Ovary (tissue), 9 donors: ENCODE measurements around the gene GLT8D1. TPM values are rescaled to one million over a fixed set of nuclear protein-coding genes. Genes with fewer than 3 reads are reported as not detected.

Source experiments
- DNase-seq, 5 donors: peaks; one replicate each; pipeline ENCODE4 v3.0.0-alpha.2; 2019 to 2020
- H3K27ac ChIP-seq, 2 donors: fragments of 200-600 bp; one replicate each; pipeline versions ENCODE4 v1.5.1 to v1.8.0; 2019 to 2022
- H3K27me3 ChIP-seq: fragments of 200-600 bp; one replicate; pipeline ENCODE4 v1.8.0; 2022
- H3K36me3 ChIP-seq: fragments of 200-600 bp; sonication (generic); one replicate; pipeline ENCODE4 v1.5.1; 2019
- H3K4me1 ChIP-seq: one replicate; pipeline ENCODE4 v1.8.1; 2013; ENCODE audit warnings: mild to moderate bottlenecking, moderate library complexity; ENCODE audit not compliant: insufficient read depth
- H3K4me3 ChIP-seq: fragments of 200-600 bp; sonication (generic); one replicate; pipeline ENCODE4 v1.5.1; 2017
- H3K9me3 ChIP-seq, 2 donors: fragments of 200-600 bp in 1 of 2; sonication (generic) in 1 of 2; one replicate each; pipeline versions ENCODE4 v1.5.1 to v1.8.1; 2013 to 2019; ENCODE audit warnings: mild to moderate bottlenecking in 1 of 2, moderate library complexity in 1 of 2
- EP300 ChIP-seq: sonication (generic); formaldehyde crosslinking; IDR thresholded peaks from one replicate; pipeline ENCODE4 v1.6.1; 2017; ENCODE audit warnings: antibody characterized with exemption
- POLR2A ChIP-seq: fragments of 450-650 bp; IDR thresholded peaks from one replicate; pipeline ENCODE4 v1.6.1; 2017; ENCODE audit warnings: antibody characterized with exemption, mild to moderate bottlenecking, moderate library complexity
- WGBS, 3 donors: extraction: QIAGEN DNeasy Blood & Tissue Kit in 1 of 3; methylation state at CpG; one replicate each; pipeline versions ENCODE4 v1.1.5 to v1.1.7; 2013 to 2017; 5-methylcytosine and 5-hydroxymethylcytosine counted together
- intact Hi-C, 4 donors: fragments of 100-400 bp; cut with DNase I; formaldehyde crosslinking; loops; one replicate each; pipeline versions ENCODE4 v1.11.0 to v1.15.1; 2022 to 2023
- polyA plus RNA-seq, 2 donors: library from polyadenylated mRNA; stranded (reverse); fragments of 200-250 nt in 1 of 2; fragments of 350-450 nt in 1 of 2; fragmentation: Illumina TruSeq in 1 of 2; extraction: RNeasy Lipid Tissue Mini Kit (QIAGEN cat#74804) in 1 of 2; gene quantifications; one replicate each; pipeline ENCODE4 v1.2.3, GENCODE V29; 2013 to 2014
- total RNA-seq, 7 donors: library from RNA; depleted of rRNA in 2 of 7; stranded (reverse); fragments of >200 nt in 2 of 7; fragmentation: NEBNext Ultra II Directional in 3 of 7; extraction: Animal tissue kit (Norgen Biotek cat#: 25700) in 3 of 7; gene quantifications; one replicate each; pipeline versions ENCODE4 v1.1.0 to v1.2.4, GENCODE V29; 2016 to 2023
- TF ChIP-seq, protein P1 (sequence below), 3 donors: fragments of 450-650 bp in 2 of 3; fragments of 200-600 bp in 1 of 3; IDR thresholded peaks; one replicate each; pipeline versions ENCODE4 v1.5.1 to v1.8.0; 2016 to 2022; ENCODE audit warnings: antibody characterized with exemption in 3 of 3, mild to moderate bottlenecking in 1 of 3
- donor health status: DM: no; HTN: no; CAD: no; lungs with moderate emphysema.
- donor health status: DM: no; HTN: no; CAD: no.
- donor health status: Bipolar disorder and iron deficiency.
- donor health status: DM: yes; HTN: yes; CAD: no.
- donor health status: DM: no; HTN: no; CAD: no.
- donor health status: DM: yes; HTN: yes; CAD: no.

Gene GLT8D1
- total and polyA plus RNA-seq, 9 donors: 42.3 to 72.9 (median 57.5) TPM

DNA sequence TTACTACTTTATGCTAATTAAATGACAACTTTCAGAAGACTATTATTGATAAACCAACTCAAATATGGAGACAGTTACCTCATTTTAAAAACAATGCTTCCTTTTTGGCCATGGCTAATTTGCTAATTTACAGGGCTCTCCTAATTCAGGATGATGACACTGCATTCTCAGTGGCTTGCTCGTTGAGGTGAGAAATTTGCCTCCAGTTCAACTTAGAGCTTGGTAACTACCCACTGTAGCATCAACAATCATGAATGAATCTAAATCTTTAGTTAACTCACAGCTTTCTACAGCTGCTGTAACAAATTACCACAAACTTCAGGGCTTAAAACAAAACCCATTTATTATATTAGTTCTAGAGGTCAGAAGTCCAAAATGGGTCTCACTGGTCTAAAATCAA lies 33.9 kb downstream of the GLT8D1 start:
- peaks cover 4% of the 10 kb centered on the region for H3K4me1 ChIP-seq
- no peak for DNase-seq
- WGBS, 3 donors: 41 to 54% (median 51%) methylated on average over 1 of the region's 1 CpG
- no peaks in the 10 kb centered on the region for H3K9me3 ChIP-seq
- no peaks in the 10 kb centered on the region for H3K36me3 ChIP-seq
- no peaks in the 10 kb centered on the region for H3K27me3 ChIP-seq
- intact Hi-C loops: no loop called here
- no peak overlapping the region for H3K27ac ChIP-seq
- TF ChIP-seq POLR2A (no peak), EP300 (no peak)
- TF ChIP-seq, protein P1, sequence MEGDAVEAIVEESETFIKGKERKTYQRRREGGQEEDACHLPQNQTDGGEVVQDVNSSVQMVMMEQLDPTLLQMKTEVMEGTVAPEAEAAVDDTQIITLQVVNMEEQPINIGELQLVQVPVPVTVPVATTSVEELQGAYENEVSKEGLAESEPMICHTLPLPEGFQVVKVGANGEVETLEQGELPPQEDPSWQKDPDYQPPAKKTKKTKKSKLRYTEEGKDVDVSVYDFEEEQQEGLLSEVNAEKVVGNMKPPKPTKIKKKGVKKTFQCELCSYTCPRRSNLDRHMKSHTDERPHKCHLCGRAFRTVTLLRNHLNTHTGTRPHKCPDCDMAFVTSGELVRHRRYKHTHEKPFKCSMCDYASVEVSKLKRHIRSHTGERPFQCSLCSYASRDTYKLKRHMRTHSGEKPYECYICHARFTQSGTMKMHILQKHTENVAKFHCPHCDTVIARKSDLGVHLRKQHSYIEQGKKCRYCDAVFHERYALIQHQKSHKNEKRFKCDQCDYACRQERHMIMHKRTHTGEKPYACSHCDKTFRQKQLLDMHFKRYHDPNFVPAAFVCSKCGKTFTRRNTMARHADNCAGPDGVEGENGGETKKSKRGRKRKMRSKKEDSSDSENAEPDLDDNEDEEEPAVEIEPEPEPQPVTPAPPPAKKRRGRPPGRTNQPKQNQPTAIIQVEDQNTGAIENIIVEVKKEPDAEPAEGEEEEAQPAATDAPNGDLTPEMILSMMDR (IDR thresholded peaks at IDR 0.05): no peak
- no peak overlapping the region for H3K4me3 ChIP-seq

DNA sequence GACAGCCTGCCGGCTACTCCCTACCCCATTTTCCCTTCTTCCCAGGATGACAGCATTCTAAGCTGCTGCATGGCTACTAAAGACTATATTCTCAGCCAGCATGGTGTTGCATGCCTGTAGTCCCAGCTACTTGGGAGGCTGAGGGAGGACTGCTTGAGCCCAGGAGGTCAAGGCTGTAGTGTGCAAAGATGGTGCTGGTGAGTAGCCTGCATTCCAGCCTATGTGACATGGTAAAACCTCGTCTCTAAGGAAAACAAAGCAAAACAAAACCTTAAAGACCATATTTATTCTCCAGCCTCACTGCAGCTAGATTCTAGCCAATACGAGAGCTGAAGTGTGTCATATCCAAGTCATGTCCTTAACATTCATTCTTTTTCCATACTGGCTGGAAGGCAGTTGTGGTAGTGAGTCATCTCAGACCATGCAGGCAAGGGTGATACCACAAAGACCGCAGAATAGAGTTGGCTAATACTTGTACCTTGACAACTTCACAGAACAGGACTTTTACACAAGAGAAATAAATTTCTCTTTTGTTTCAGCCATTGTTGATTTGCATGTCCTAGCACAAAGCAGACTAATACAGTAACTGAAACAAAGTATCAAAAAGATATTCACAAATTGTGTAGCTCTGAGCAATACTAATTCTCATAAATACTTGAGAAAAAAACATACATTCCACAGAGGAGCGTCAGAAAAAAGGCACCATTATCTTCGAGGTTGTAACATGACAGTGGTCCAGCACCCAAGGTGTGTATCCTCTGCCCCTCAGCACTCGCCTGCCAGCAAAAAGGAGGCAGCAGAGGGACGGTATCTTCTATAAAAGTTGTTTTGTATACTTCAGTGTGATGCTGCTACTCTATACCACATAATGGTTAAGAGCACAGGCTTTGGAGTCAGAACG lies 34.7 kb downstream of the GLT8D1 start:
- Histone ChIP-seq H3K27me3 (no peaks in the 10 kb centered on the region), H3K9me3 (no peaks in the 10 kb centered on the region), H3K36me3 (no peaks in the 10 kb centered on the region), H3K4me3 (no peak overlapping the region), H3K4me1 (peaks cover 4% of the 10 kb centered on the region), H3K27ac (no peak overlapping the region)
- intact Hi-C loops: no loop called here
- peak in 4 of 5 donors; percentile 25 to 51 (median 32) for DNase-seq
- 20 to 28% (median 21%) methylated on average over 9 of the region's 9 CpGs for WGBS, 3 donors
- no peak for TF ChIP-seq POLR2A
- no peak for TF ChIP-seq EP300
- TF ChIP-seq, protein P1 (IDR thresholded peaks at IDR 0.05): no peak

DNA sequence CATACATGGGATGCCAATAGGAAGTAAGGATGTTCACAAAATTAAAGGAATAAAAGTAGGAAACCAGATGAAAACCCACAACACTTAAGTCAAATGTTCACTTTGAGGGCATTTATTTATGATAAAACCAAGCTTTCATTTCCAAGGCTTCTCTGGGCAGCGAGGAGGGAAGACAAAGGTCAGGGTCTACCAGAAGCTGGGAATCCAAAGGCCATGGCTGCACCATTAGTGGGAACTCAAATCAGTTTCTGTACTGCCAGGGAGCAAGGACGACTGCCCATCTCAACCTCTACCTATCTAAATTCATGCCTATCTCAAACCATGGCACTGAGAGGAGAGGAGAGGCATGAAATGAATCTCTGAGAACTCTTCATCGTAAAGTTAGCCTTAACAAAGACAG lies 42.5 kb downstream of the GLT8D1 start:
- Histone ChIP-seq H3K9me3 (no peaks in the 10 kb centered on the region), H3K4me3 (no peak overlapping the region), H3K4me1 (peaks cover 4% of the 10 kb centered on the region), H3K36me3 (no peaks in the 10 kb centered on the region), H3K27me3 (no peaks in the 10 kb centered on the region), H3K27ac (no peak overlapping the region)
- WGBS, 3 donors: 59 to 72% (median 70%) methylated on average over 3 of the region's 3 CpGs
- TF ChIP-seq, protein P1 (IDR thresholded peaks at IDR 0.05): no peak
- TF ChIP-seq POLR2A (no peak), EP300 (no peak)
- intact Hi-C loops: no loop called here
- DNase-seq: no peak

DNA sequence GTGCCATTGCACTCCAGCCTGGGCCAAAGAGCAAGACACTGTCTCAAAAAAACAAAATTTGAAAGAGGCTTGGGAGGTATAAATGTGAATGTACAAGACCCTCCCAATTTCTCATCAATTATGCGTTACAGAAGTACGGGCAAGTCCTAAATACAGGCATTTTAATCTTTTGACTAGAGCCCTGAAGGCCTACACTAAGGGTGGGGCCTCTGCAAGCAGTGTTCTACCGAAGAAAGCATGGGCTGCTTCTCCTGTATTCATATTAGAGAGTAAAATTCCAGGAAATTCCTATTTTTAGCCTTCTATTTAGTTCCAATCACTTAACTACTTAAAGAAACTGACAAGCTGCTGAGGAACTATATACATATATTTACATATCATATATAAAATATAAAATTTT lies 45.5 kb downstream of the GLT8D1 start:
- 60 to 88% (median 62%) methylated on average over 3 of the region's 3 CpGs for WGBS, 3 donors
- peaks cover 2% of the 10 kb centered on the region for H3K4me1 ChIP-seq
- no peaks in the 10 kb centered on the region for H3K36me3 ChIP-seq
- H3K9me3 ChIP-seq: no peaks in the 10 kb centered on the region
- no peaks in the 10 kb centered on the region for H3K27me3 ChIP-seq
- intact Hi-C loops: no loop called here
- no peak for DNase-seq
- H3K27ac ChIP-seq: no peak overlapping the region
- H3K4me3 ChIP-seq: no peak overlapping the region
- TF ChIP-seq EP300 (no peak), POLR2A (no peak)
- TF ChIP-seq, protein P1 (IDR thresholded peaks at IDR 0.05): no peak
